Stimulated activated naive CD8-positive, alpha-beta T cell treated with anti-CD3 and anti-CD28 coated beads, Interleukin-15, amount 100 ng/mL, for 72 hours (primary cell): Measurements from ENCODE around the gene CRYBA2.

Experiments
- ATAC-seq: fragments of 150-1000 bp; cut with Tn5 transposase; 2 replicates; pipeline ENCODE4 v1.10.0; 2021; ENCODE audit warnings: mild to moderate bottlenecking, moderate library complexity
- DNase-seq, 2 donors: peaks; one replicate each; pipeline ENCODE4 v3.0.0; 2021 to 2022
- H3K27ac Mint-ChIP-seq, 2 donors: one replicate each; pipeline ENCODE4 v1.8.0; 2022; ENCODE audit warnings: mild to moderate bottlenecking in 2 of 2, mixed read lengths in 2 of 2, moderate library complexity in 2 of 2
- H3K27me3 Mint-ChIP-seq: one replicate; pipeline ENCODE4 v1.8.0; 2022; ENCODE audit warnings: mixed read lengths
- H3K4me1 Mint-ChIP-seq: one replicate; pipeline ENCODE4 v1.8.0; 2022; ENCODE audit warnings: mild to moderate bottlenecking, mixed read lengths
- H3K4me3 Mint-ChIP-seq, 2 donors: one replicate each; pipeline ENCODE4 v1.8.0; 2022; ENCODE audit warnings: mild to moderate bottlenecking in 2 of 2, mixed read lengths in 2 of 2, moderate library complexity in 1 of 2
- H3K9me3 Mint-ChIP-seq, 2 donors: one replicate each; pipeline ENCODE4 v1.8.0; 2022; ENCODE audit warnings: mixed read lengths in 2 of 2

CRYBA2 gene

GRCh38 chr2:219010873-219011272, 17.7 kb upstream of the CRYBA2 start:
- Mint-ChIP-seq H3K4me1 (no peaks in the 10 kb centered on the region), H3K4me3 (no peak overlapping the region), H3K27me3 (peaks cover 68% of the 10 kb centered on the region), H3K9me3 (no peaks in the 10 kb centered on the region), H3K27ac (no peak overlapping the region)
- ATAC-seq (no peak), DNase-seq (no peak)

DNA sequence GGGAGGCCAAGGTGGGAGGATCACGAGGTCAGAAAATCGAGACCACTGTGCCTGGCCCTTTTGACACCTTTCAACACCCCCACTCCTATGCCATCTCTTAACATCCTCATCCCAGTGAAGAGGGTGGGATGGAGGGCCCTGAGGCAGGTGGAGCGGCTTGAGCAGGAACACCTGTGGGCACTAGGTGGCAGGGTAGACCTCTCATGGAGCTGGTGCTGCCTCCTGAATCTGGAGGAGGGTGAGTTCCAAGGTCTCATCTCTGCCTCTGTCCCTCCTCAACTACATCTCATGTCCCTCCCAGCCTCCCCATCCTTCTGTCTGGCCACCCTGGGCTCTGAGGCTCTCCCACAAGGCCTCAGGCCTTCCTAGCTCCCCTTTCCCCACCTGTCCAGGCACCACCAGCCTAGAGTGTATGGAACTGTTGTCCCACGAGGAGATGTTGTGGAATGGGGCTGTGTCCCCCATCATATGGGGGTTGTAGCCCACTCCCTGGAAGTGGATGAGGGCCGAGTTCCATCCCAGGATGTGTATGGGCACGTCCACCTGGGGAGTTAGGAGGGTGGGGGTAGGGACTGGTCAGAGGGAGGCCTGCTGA, 17.0 kb upstream of the CRYBA2 start:
- no peak for DNase-seq
- no peaks in the 10 kb centered on the region for H3K9me3 Mint-ChIP-seq
- H3K4me1 Mint-ChIP-seq, result no peaks in the 10 kb centered on the region
- no peak overlapping the region for H3K27ac Mint-ChIP-seq
- ATAC-seq, result peak; percentile 81
- no peak overlapping the region for H3K4me3 Mint-ChIP-seq
- peaks cover 71% of the 10 kb centered on the region for H3K27me3 Mint-ChIP-seq

DNA sequence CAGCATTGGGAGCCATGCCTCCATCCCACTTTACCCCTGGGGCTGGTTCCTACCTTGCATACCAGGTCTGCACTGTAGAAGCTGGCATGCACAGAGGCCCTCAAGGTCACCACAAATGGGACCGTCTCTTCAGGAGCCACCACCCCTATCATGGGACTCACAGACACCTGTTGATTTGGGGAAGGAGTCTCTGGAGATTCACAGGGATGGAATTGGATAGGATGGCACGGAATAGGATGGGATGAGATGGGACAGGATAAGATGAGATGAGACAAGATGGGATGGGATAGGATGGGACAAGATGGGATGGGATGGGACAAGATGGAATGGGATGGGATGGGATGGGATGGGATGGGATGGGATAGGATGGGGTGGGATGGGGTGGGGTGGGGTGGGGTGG, 16.1 kb upstream of the CRYBA2 start:
- Mint-ChIP-seq H3K4me1 (no peaks in the 10 kb centered on the region), H3K27me3 (peaks cover 71% of the 10 kb centered on the region), H3K9me3 (no peaks in the 10 kb centered on the region), H3K27ac (no peak overlapping the region), H3K4me3 (no peak overlapping the region)
- no peak for ATAC-seq
- no peak for DNase-seq

GRCh38 chr2:219003979-219004378, 10.8 kb upstream of the CRYBA2 start:
- Mint-ChIP-seq H3K27ac (no peak overlapping the region), H3K9me3 (no peaks in the 10 kb centered on the region), H3K4me1 (peaks cover 21% of the 10 kb centered on the region), H3K4me3 (no peak overlapping the region), H3K27me3 (peaks cover 99% of the 10 kb centered on the region)
- no peak for DNase-seq
- no peak for ATAC-seq

DNA sequence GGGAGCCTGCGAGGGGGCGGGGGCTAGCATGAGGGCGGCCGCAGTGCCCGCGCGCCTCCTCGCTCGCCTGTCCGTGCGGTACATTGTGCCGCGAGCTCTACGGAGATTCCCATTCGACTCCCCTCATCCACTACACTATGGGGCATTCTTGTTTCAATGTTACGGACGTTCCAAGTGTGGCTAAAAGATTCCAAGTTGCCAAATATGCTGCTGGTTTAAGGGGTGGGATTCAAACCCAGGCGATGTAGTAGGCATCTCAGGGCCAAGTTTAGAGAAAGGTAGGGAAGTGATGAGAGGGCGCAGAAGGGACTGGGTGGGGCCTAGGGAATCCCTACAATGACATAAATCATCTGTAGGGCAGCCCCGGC, 10.0 kb upstream of the CRYBA2 start:
- Mint-ChIP-seq H3K4me3 (peak overlapping the region in 1 of 2 donors; percentile 79), H3K27me3 (peaks cover 100% of the 10 kb centered on the region), H3K9me3 (no peaks in the 10 kb centered on the region), H3K4me1 (peaks cover 21% of the 10 kb centered on the region), H3K27ac (no peak overlapping the region)
- no peak for DNase-seq
- ATAC-seq, result no peak

GRCh38 chr2:219002395-219003266, 9.4 kb upstream of the CRYBA2 start:
- DNase-seq (peak; percentile 55 to 62), ATAC-seq (peak; percentile 51)
- Mint-ChIP-seq H3K4me1 (peaks cover 21% of the 10 kb centered on the region), H3K27me3 (peaks cover 100% of the 10 kb centered on the region), H3K9me3 (no peaks in the 10 kb centered on the region), H3K4me3 (peak overlapping the region; percentile 73 to 79), H3K27ac (no peak overlapping the region)

DNA sequence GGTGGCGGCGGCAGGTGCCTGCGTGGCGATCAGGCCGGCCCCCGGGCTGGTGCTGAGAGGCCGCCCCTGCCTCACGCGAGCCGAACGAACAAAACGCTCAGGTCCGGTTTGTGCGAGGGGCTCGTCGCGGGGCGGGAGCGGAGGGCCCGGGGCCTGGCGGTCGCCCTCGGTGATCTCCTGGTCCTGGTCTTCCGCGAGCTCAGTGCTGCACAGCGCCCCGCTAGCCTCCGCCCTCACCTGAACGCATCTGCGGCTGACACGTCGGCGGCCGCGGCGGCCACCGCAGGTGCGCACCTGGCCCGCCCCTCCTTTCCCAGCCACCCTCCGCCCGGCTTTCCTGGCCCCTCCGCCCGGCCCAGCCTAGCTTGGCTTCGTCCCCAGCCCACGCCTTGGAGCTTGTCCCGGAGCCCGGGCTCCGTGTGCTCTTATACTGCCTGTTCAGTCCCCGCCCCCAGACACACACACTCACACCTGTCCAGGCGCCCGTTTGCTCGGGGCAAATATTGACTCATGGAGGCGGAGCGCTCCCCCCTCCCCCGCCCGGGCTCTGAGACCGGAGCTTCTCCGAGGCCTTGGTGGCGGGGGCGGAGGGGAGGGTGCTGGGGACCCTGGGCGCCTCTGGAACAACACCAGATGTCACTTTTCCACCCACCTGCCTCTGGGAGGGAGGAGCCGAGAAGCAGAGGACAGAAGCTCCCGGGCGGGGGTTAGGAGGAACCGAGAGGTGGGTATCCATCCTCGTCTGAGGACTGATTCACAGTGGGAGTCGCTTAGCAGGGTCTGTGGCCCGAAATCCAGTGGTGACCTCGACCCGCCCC, 8.6 kb upstream of the CRYBA2 start:
- ATAC-seq (peak; percentile 60), DNase-seq (peak; percentile 31 to 46)
- Mint-ChIP-seq H3K4me1 (peaks cover 21% of the 10 kb centered on the region), H3K9me3 (no peaks in the 10 kb centered on the region), H3K27ac (no peak overlapping the region), H3K27me3 (peaks cover 100% of the 10 kb centered on the region), H3K4me3 (peak overlapping the region; percentile 44 to 79)

DNA sequence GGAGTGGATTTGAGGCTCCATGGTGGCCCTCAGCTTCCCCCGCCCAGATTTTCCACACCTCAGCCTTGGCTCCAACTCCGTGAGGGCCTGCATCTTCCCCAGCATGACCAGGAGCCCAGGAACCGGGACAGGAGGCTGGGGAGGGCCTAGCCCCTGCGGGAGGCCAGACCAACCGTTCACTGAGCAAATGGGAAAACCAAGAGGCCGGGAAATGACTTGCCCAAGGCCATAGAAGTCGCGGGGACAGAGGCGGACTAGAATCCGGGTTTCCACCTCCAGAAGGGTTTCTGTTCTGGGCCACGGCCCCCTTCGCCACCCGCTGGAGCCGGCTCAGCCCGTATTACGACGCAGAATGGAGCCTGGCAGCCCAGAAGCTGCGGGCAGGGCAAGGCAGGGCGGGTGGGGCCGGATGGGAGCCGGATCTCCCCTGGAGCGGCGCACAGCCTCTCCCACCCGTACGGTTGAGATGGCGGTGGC, 7.9 kb upstream of the CRYBA2 start:
- ATAC-seq (no peak), DNase-seq (no peak)
- Mint-ChIP-seq H3K27me3 (peaks cover 100% of the 10 kb centered on the region), H3K4me1 (peaks cover 25% of the 10 kb centered on the region), H3K4me3 (no peak overlapping the region), H3K9me3 (no peaks in the 10 kb centered on the region), H3K27ac (no peak overlapping the region)

DNA sequence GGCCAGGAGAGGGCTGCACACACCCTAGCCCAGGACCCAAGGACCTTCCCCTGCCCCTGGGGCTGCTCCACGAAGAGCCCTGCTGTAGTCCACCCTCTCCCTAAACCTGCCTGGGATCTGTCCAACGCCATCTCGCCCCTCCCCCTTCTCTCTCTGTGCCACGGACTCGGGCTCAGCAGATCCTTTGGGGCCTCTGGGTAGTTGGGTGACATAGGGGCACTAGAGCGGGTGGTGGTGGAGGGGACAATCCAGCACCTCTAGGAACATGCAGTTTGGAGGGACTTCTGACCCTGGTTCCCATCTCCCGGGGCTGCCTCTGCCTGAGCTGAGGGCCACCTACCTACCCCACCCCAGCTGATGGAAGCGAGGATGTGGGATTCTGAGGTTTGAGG, 7.3 kb upstream of the CRYBA2 start:
- DNase-seq, result no peak
- Mint-ChIP-seq H3K4me3 (no peak overlapping the region), H3K27ac (no peak overlapping the region), H3K27me3 (peaks cover 100% of the 10 kb centered on the region), H3K4me1 (peaks cover 30% of the 10 kb centered on the region), H3K9me3 (no peaks in the 10 kb centered on the region)
- no peak for ATAC-seq

DNA sequence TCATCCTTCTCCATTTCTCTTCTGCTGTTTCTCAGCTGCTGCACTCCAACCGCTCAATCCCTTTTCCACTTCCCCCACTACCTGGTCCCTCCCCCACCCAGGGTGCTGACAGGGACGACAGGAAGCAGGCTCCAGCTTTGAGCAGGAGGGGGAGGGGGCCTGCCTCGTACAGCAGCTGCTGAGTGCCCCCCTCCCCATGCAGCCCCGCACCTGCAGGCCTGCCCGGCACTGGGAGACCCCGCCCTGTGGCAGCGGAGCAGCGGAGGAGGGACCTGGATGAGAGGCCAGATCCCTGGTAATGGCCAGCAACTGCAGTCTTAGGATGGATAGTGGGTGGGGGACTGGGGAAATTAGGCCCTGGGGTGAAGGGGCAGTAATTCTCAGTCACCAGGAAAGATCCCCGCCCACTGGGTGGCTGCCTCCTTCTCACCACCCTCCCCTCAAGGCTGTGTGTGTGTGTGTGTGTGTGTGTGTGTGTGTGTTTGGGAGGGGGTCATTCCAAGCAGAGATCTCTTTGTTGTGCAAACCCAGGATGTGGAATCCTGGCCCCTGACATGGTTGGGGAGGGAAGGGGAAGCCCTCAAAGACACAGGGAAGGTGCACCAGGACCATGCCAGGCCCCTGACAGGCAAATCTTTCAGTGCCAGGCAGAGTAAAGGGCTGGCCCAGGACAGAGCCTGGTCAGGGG, 6.8 kb upstream of the CRYBA2 start:
- Mint-ChIP-seq H3K4me1 (peaks cover 33% of the 10 kb centered on the region), H3K4me3 (no peak overlapping the region), H3K27ac (no peak overlapping the region), H3K9me3 (no peaks in the 10 kb centered on the region), H3K27me3 (peaks cover 100% of the 10 kb centered on the region)
- ATAC-seq, result no peak
- no peak for DNase-seq

- peaks cover 100% of the 10 kb centered on the region for H3K27me3 Mint-ChIP-seq
- peaks cover 34% of the 10 kb centered on the region for H3K4me1 Mint-ChIP-seq
- no peaks in the 10 kb centered on the region for H3K9me3 Mint-ChIP-seq
These were observed 6.0 kb upstream of the CRYBA2 start for GRCh38 chr2:218999021-218999880.

GRCh38 chr2:218998414-218999002, 5.3 kb upstream of the CRYBA2 start:
- Mint-ChIP-seq H3K4me1 (peaks cover 40% of the 10 kb centered on the region), H3K9me3 (no peaks in the 10 kb centered on the region), H3K27me3 (peaks cover 100% of the 10 kb centered on the region), H3K4me3 (no peak overlapping the region), H3K27ac (no peak overlapping the region)
- DNase-seq (no peak), ATAC-seq (no peak)

More at GRCh38 chr2:218999021-218999880, 6.0 kb upstream of the CRYBA2 start:
- DNase-seq (no peak), ATAC-seq (no peak)
- Mint-ChIP-seq H3K27ac (no peak overlapping the region), H3K4me3 (no peak overlapping the region)

DNA sequence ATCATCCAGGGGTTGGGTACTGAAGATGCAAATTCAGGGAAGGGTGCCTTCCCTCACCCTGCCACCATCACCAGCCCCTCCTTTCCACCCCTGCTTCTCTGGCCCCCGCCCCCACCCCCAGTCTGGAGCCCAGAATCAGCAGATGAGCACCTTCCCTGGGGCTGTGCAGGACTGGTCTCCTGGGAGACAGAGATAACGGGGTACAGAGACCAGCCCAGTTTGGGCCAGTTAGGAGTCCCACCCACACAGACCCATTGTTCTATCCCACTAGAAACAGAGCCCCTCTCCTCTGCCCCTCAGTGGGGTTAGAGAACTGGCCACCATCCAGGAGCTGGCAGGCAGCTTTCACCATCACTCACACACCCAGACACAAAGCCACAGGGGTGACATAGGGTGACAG, 4.5 kb upstream of the CRYBA2 start:
- no peaks in the 10 kb centered on the region for H3K9me3 Mint-ChIP-seq
- no peak for ATAC-seq

GRCh38 chr2:218996937-218997336, 3.7 kb upstream of the CRYBA2 start:
- no peak overlapping the region for H3K27ac Mint-ChIP-seq
- ATAC-seq, result no peak
- peaks cover 25% of the 10 kb centered on the region for H3K4me1 Mint-ChIP-seq
- H3K9me3 Mint-ChIP-seq, result no peaks in the 10 kb centered on the region
- peaks cover 100% of the 10 kb centered on the region for H3K27me3 Mint-ChIP-seq
- H3K4me3 Mint-ChIP-seq, result no peak overlapping the region
- no peak for DNase-seq

More for the DNA sequence above, 4.5 kb upstream of the CRYBA2 start:
- Mint-ChIP-seq H3K27me3 (peaks cover 100% of the 10 kb centered on the region), H3K4me3 (no peak overlapping the region), H3K27ac (no peak overlapping the region), H3K4me1 (peaks cover 33% of the 10 kb centered on the region)
- no peak for DNase-seq
